ENCODE data around the gene MEGF11. TPM values are rescaled to one million over a fixed set of nuclear protein-coding genes. Genes with fewer than 3 reads are reported as not detected.

MEGF11 gene
- polyA plus RNA-seq, 1 experiment = 0.04 TPM

DNA sequence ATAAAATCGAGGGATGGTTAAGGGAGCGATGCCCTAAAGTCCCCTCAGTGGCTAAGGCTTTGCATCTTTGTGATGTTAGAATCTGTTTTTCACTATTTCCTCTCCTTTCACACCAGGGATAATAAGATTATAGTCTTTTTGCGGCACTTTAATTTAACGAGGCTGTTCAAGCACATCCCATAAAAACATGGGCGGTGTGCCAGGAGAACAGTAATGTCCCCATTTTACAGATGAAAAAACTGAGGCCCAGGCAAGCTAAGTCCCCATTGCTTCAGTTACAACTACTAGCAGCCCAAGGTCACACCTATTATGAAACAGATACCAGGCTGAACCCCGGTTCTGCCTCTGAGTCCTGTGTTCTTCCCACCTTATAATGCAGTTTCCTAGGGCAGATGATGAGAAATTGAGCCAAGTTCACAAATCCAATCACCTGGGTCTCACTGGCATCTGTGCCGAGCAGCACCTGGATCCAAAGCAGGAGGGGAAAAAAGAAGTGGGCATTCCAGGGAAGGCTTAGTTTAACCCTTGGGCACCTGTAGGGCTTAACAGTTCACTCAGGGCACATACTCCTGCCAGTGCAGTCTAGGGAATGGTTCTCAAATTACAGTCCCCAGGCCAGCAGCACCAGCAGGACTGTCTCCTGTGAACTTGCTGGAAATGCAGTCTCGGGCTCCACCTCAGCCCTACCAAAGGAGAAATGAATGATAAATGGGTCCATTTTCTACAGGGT is 215.0 kb downstream of the MEGF11 start:
- Histone ChIP-seq H3K4me3 (ENCODE audit: low read depth, low read length) (no peak overlapping the region), H3K27me3 (ENCODE audit: control insufficient read depth, insufficient read depth, low read length) (peaks cover 22% of the 10 kb centered on the region), H3K36me3 (ENCODE audit: control insufficient read depth, insufficient read depth, low read length) (no peaks in the 10 kb centered on the region)
- no peak for TF ChIP-seq CTCF (IDR thresholded peaks at IDR 0.05; ENCODE audit: insufficient read depth, low read depth, low read length)
- no peak for DNase-seq (ENCODE audit: low read depth)
- POLR2A ChIA-PET = no interaction called here
- CTCF ChIA-PET = no interaction called here

DNA sequence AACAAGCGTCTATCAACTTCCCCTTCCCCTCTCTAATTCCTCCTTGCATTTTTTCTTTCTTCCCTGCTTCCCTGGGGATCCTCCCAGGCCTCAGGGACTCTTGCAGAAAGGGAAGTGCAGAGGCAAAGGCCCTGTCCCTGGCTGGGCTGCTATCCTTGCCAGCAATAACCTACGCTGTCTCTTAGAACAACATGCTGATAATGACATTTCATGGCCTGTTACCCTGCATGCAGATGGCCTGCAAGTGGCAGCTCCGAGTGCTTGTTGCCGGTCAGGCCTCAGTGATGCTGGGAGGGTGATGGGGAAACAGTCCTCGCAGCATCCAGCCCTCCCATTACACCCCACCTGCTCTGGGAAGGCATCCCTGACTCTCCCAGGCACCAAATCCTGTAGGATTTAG is 216.7 kb downstream of the MEGF11 start:
- no peak overlapping the region for H3K4me3 ChIP-seq (ENCODE audit: low read depth, low read length)
- no peak for DNase-seq (ENCODE audit: low read depth)
- ChIA-PET POLR2A (no interaction called here), CTCF (interaction anchor here (0.7 kb wide), 1 partner anchor 153 kb away, joined by 3 read pairs; no protein-coding TSS in a partner anchor)
- peaks cover 23% of the 10 kb centered on the region for H3K27me3 ChIP-seq (ENCODE audit: control insufficient read depth, insufficient read depth, low read length)
- H3K36me3 ChIP-seq (ENCODE audit: control insufficient read depth, insufficient read depth, low read length) = no peaks in the 10 kb centered on the region
- TF ChIP-seq CTCF (IDR thresholded peaks at IDR 0.05; ENCODE audit: insufficient read depth, low read depth, low read length) = no peak

- CTCF ChIA-PET = no interaction called here
- DNase-seq (ENCODE audit: low read depth) = no peak
- Histone ChIP-seq H3K36me3 (ENCODE audit: control insufficient read depth, insufficient read depth, low read length) (no peaks in the 10 kb centered on the region), H3K4me3 (ENCODE audit: low read depth, low read length) (no peak overlapping the region), H3K27me3 (ENCODE audit: control insufficient read depth, insufficient read depth, low read length) (peaks cover 19% of the 10 kb centered on the region)
- POLR2A ChIA-PET = no interaction called here
- TF ChIP-seq CTCF (IDR thresholded peaks at IDR 0.05; ENCODE audit: insufficient read depth, low read depth, low read length) = no peak
These were observed 217.6 kb downstream of the MEGF11 start for GRCh38 chr15:66035901-66036300.

DNA sequence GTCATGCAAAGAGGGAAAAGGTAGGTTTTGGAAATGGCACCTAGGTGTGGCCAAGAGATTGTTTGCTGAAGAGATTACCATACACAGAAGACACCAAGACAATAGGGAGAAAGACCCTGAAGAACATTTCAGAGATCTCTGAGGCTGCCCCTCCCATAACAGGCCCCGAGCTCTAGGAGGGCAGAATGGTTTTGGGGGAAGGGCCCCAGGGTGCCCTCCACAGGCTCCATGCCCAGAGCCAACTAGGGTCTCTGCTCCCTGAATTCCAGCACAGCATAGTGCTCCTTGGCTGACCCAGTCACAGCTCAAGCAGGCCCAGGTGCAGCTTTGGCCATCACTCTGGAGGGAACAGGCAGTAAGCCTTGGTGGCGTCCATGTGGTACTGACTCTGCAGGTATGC is 220.4 kb downstream of the MEGF11 start:
- DNase-seq (ENCODE audit: low read depth) = no peak
- no peak overlapping the region for H3K4me3 ChIP-seq (ENCODE audit: low read depth, low read length)
- ChIA-PET POLR2A (no interaction called here), CTCF (no interaction called here)
- H3K36me3 ChIP-seq (ENCODE audit: control insufficient read depth, insufficient read depth, low read length) = no peaks in the 10 kb centered on the region
- TF ChIP-seq CTCF (IDR thresholded peaks at IDR 0.05; ENCODE audit: insufficient read depth, low read depth, low read length) = no peak
- H3K27me3 ChIP-seq (ENCODE audit: control insufficient read depth, insufficient read depth, low read length) = peaks cover 7% of the 10 kb centered on the region

DNA sequence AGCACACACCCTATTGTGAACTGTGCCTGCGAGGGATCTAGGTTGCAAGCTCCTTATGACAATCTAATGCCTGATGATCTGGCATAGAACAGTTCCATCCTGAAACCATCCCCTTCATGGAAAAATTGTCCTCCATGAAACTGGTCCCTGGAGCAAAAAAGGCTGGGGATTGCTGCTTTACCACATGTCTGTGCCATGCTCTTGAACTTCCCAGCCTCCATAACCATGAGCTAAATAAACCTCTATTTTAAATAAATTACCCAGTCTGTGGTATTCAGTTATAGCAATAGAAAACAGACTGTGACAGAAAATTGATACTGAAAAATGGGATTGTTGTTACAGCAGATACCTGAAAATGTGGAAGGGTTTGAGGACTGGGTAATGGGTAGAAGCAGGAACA is 221.5 kb downstream of the MEGF11 start:
- Histone ChIP-seq H3K27me3 (ENCODE audit: control insufficient read depth, insufficient read depth, low read length) (peaks cover 7% of the 10 kb centered on the region), H3K36me3 (ENCODE audit: control insufficient read depth, insufficient read depth, low read length) (no peaks in the 10 kb centered on the region), H3K4me3 (ENCODE audit: low read depth, low read length) (no peak overlapping the region)
- DNase-seq (ENCODE audit: low read depth) = no peak
- TF ChIP-seq CTCF (IDR thresholded peaks at IDR 0.05; ENCODE audit: insufficient read depth, low read depth, low read length) = no peak
- POLR2A ChIA-PET = no interaction called here
- CTCF ChIA-PET = no interaction called here
